HG03139 (cell line): Measurements from ENCODE around the gene TBCE.
"Not testable (repeated sequence)": the region's sequence is repeated elsewhere in the genome, so short reads cannot be mapped to it uniquely, and the experiment has no call there.

ENCODE experiments used
- ATAC-seq: cut with Tn5 transposase; IDR thresholded peaks from one replicate; pipeline ENCODE4 v1.9.1; 2021; ENCODE audit not compliant: unreplicated experiment

The TBCE gene

GRCh38 chr1:235351898-235352297, 15.3 kb upstream of the TBCE start:
- ATAC-seq = no peak

- no peak for ATAC-seq
Observed at GRCh38 chr1:235357485-235358373, 9.5 kb upstream of the TBCE start.

- ATAC-seq = no peak
Observed at GRCh38 chr1:235358899-235359298, 8.3 kb upstream of the TBCE start.

- not testable (repeated sequence) for ATAC-seq
Observed at GRCh38 chr1:235364189-235364588, 3.0 kb upstream of the TBCE start.

GRCh38 chr1:235366286-235366685, 941 bp upstream of the TBCE start:
- ATAC-seq = no peak

- ATAC-seq = no peak
Observed at GRCh38 chr1:235368428-235368827, 1.2 kb downstream of the TBCE start.

GRCh38 chr1:235369802-235370201, 2.6 kb downstream of the TBCE start:
- ATAC-seq = no peak

GRCh38 chr1:235375919-235376605, 8.8 kb downstream of the TBCE start:
- no peak for ATAC-seq

- ATAC-seq = not testable (repeated sequence)
Observed at GRCh38 chr1:235378134-235378735, 11.0 kb downstream of the TBCE start.

- not testable (repeated sequence) for ATAC-seq
Observed at GRCh38 chr1:235381955-235382739, 14.9 kb downstream of the TBCE start.

- not testable (repeated sequence) for ATAC-seq
Observed at GRCh38 chr1:235385633-235386032, 18.4 kb downstream of the TBCE start.

GRCh38 chr1:235391874-235392273, 24.6 kb downstream of the TBCE start:
- ATAC-seq = no peak

- no peak for ATAC-seq
Observed at GRCh38 chr1:235397733-235398132, 30.5 kb downstream of the TBCE start.

- no peak for ATAC-seq
Observed at GRCh38 chr1:235399661-235400060, 32.4 kb downstream of the TBCE start.

GRCh38 chr1:235401251-235401650, 34.0 kb downstream of the TBCE start:
- no peak for ATAC-seq

GRCh38 chr1:235402457-235403200, 35.4 kb downstream of the TBCE start:
- ATAC-seq = no peak

GRCh38 chr1:235403593-235403992, 36.4 kb downstream of the TBCE start:
- no peak for ATAC-seq

- no peak for ATAC-seq
Observed at GRCh38 chr1:235404190-235404589, 37.0 kb downstream of the TBCE start.

GRCh38 chr1:235407419-235407818, 40.2 kb downstream of the TBCE start:
- no peak for ATAC-seq

- no peak for ATAC-seq
Observed at GRCh38 chr1:235408503-235408960, 41.3 kb downstream of the TBCE start.
